NCI-H226 (cell line): ENCODE data around the gene LDLRAD4.
"Not testable (repeated sequence)": the region's sequence is repeated elsewhere in the genome, so short reads cannot be mapped to it uniquely, and the experiment has no call there.

ENCODE experiments used
- DNase-seq: peaks from one replicate; pipeline ENCODE4 v3.0.0-alpha.2; 2015

LDLRAD4 gene

DNA sequence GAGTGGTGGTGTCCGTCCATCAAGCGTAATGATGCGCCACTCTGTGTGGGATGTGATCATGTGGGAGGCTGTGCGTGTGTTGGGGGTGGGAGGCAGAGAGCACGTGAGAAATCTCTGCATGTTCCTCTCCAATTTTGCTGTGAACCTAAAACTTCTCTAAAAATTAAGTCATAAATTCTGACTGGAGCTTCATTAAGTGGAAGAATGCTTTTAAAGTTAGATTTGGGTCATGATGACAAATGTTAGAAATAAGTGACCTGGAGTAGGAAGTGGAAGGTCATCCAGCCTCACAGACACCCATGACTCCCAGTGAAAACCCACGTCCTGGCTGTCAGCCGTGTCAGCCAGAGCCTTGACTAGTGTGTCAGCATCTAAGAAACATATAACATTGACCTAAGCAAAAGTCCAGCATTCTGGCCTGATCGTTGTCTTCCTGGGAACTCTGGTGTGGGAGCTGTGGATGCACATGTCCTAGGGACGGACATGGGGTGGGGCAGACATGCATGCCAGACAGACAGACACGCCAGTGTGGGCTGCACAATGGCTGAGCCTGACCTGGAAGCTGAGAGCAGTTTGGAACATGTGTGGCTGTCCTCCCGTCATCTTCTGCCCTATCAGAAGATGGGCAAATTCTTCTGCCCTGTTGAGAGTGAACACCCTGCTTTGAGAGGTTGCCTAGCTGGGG lies 262.2 kb downstream of the LDLRAD4 start:
- DNase-seq = no peak

DNA sequence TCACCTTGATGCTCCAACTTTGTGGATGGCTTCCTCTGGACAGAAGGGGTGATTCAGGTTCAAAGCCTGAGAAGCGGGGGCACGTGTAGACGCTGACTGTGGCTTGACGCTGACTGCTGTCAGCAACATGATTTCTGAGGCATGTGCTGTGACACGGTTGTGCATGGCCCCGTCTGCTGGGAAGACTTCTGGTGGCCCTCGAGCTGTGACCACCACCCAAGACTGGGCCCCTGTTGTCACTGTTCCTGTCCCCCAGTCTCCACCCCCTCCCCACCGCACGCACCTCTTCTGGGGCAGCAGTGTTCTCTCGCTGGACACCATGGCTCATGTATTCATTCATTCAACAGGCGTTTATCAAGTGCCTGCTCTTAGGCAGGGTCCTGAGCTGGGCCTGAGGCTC lies 262.8 kb downstream of the LDLRAD4 start:
- no peak for DNase-seq

- DNase-seq = no peak
Observed at GRCh38 chr18:13481820-13482617, 263.5 kb downstream of the LDLRAD4 start.

DNA sequence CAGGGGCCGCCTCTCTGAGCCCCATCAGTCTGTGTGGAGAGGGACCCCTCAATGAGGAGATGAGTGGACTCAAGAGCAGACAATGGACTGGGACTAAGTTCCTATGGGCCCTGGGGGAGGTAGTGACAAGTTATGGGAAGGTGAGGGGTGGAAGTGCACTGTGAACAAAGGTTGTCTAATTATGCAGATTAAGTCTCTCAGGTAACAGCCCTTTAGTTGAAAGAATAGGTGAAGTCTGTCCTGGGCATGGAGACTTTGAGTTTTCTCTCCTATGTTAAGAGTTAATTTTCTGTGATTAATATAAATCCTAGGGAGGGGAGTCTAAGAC lies 264.0 kb downstream of the LDLRAD4 start:
- DNase-seq = no peak

GRCh38 chr18:13483316-13484270 lies 265.0 kb downstream of the LDLRAD4 start:
- no peak for DNase-seq

DNA sequence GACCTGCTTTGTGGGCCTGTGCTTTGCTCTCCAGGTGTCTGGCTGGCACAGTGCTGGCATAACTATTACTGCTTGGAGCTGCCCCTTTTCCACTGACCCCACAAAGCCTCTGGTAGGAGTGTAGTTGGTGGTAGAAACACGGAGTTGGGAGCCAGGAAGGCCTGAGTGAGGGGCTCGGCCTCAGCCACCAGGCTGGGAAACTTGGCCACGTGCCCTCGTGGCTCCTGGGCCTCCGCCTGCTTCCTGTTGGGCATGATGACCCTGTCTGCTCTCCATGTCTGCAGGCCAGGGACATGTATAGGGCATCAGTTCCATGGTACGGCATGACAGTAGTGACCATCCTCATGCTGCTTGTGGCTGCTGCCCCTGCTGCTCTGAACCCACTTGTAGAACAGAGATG lies 266.6 kb downstream of the LDLRAD4 start:
- DNase-seq = no peak

GRCh38 chr18:13485604-13486003 lies 267.0 kb downstream of the LDLRAD4 start:
- DNase-seq = no peak

DNA sequence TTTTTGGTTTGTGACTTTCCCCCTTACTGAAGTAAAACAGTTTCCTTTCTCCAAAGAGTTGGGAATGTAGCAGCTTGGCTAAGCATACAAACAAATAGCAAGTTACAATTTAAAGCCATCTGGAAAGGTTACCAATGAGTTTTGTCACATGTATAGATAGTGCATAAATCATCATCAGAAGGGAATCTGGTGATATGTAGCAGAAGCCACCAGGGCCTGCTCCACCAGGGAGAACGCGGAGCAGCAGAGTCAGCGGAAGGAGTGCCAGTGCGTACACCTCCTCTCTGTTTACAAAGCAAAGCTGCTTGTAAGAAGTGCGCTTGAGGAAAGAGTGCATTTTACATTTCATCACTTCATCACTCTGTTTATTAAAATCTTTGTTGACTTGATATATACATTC lies 267.7 kb downstream of the LDLRAD4 start:
- no peak for DNase-seq

- DNase-seq = no peak
Observed at GRCh38 chr18:13486686-13487085, 268.1 kb downstream of the LDLRAD4 start.

DNA sequence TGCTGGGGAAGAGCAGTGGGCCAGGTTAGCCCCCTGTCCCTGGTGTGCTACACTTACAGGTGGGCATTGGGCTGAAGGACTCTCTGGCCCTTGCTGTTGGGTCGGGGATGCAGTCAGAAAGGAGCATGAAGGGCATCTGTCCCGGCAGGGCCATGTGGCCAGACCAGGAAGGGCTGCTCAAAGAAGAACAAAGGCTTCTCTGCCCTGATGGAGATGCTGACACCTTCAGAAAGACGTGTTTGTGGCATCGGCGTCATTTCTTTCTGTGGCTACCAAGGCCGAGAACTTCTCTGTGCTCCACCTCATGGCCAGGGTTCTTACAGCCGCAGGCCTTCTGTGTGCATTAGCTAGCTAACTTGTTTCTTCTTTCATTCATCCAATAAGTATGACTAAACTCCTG lies 268.7 kb downstream of the LDLRAD4 start:
- no peak for DNase-seq

- DNase-seq = no peak
Observed at GRCh38 chr18:13488281-13488929, 269.8 kb downstream of the LDLRAD4 start.

DNA sequence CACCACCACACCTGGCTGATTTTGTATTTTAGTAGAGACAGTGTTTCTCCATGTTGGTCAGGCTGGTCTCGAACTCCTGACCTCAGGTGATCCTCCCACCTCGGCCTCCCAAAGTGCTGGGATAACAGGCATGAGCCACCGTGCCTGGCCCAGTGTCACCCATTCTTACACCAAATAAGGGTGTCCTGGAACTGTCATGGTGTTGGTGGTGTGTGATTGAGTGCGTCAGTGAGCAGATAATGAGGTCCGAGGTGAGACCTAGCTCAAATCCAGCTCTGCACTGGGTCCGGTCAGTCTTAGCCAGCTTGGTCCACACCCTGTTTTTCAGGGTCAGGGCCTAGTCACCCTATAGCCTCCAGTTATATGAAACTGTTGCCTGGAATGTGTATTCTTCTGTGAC lies 270.7 kb downstream of the LDLRAD4 start:
- not testable (repeated sequence) for DNase-seq

GRCh38 chr18:13491138-13491537 lies 272.6 kb downstream of the LDLRAD4 start:
- DNase-seq = no peak

DNA sequence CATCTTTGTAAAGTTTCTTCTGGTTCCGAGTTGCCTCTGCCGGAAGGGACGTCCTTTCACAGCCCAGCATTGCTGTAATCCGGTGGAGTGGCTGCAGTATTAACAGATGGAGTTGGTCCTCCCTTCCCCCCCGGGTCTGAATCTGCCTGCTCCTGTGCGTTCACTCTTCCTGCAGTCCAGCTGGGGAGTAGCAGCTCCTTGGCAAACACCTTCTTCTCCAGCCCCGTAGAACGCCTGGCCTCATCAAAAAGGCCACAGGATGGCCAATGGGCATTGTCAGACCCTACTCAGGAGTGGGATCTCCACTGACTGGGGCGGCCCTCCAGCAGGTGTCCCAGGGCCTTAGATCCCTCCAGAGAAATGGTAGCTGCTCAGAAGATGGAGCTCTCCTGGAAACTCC lies 273.8 kb downstream of the LDLRAD4 start:
- DNase-seq = no peak

GRCh38 chr18:13493079-13493478 lies 274.5 kb downstream of the LDLRAD4 start:
- no peak for DNase-seq

GRCh38 chr18:13493725-13494124 lies 275.2 kb downstream of the LDLRAD4 start:
- DNase-seq = no peak

- no peak for DNase-seq
Observed at GRCh38 chr18:13494871-13495445, 276.4 kb downstream of the LDLRAD4 start.

DNA sequence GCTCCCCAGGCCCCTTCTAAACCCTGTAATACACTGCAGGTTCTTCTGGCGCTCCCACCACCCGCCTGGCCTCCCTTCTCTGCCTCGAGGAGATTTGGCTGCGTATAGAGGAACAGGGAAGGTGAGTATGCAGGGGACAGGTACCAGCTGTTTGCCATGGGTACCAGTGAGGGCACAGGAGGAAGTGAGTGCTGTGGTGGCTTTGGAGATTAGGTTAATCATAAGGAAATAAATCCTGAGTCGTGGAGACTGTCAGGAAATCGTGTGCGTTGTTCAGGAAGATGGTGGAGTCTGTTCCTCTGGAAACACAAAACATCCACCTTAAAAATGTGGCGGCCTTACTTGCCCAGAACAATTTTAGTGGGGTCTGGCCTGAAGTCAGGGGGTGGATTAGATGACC lies 277.4 kb downstream of the LDLRAD4 start:
- DNase-seq = no peak

DNA sequence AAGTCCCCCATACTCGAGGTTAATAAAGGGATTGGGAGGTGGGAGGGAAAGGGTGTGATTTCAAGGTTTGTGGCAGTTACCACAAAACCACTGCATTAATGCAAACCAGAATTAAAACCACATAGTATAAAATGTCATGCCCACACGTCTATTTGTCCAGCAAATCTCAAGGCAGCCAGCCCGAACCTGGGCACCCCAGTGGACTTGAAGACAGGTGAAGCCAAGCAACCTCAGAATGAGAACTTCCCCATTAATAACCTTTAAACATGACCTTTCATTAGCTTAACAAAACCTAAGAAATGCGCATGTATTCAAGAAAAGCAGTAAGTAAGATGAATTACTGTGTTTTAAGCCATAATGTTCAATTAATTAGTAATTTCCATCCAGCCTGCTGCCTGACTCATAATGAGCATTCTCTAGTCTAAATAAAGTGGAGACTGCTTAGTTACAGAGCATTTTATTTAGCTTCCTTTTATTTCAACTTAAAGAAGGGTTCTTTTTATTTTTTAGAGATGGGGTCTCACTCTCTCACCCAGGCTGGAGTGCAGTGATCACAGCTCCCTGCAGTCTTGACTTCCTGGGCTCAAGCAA lies 278.2 kb downstream of the LDLRAD4 start:
- DNase-seq = no peak

- DNase-seq = no peak
Observed at GRCh38 chr18:13499803-13500202, 281.2 kb downstream of the LDLRAD4 start.

- peak; percentile 75 for DNase-seq
Observed at GRCh38 chr18:13500227-13500865, 281.8 kb downstream of the LDLRAD4 start.
